GM12873 (cell line): ENCODE measurements around the gene RUNX1.

Experiments
- TF ChIP-seq, protein P1 (sequence below): IDR thresholded peaks from 2 replicates; pipeline ENCODE4 v1.5.1; 2012; ENCODE audit warnings: low read depth, mild to moderate bottlenecking, moderate library complexity, low read length, control low read depth; ENCODE audit not compliant: insufficient read depth; ENCODE audit errors: missing control alignments

The RUNX1 gene

DNA sequence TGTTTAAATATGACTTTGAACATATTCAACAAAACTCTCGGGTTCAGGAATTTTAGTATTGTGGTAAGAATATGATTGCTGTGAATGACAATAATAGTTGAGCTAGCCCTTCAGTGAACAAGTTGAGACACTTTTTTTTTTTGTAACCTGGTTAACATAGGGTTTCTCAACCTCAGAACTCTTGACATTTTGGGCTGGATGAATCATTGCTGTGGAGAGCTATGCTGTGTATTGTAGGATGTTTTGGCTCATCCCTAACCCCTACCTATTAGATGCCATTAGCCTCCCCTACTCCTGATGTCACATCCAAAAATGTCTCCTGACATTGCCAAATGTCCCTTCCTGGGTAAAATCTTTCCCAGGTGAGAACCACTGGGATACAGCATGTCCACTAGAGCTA lies 113.7 kb downstream of the RUNX1 start:
- TF ChIP-seq, protein P1, sequence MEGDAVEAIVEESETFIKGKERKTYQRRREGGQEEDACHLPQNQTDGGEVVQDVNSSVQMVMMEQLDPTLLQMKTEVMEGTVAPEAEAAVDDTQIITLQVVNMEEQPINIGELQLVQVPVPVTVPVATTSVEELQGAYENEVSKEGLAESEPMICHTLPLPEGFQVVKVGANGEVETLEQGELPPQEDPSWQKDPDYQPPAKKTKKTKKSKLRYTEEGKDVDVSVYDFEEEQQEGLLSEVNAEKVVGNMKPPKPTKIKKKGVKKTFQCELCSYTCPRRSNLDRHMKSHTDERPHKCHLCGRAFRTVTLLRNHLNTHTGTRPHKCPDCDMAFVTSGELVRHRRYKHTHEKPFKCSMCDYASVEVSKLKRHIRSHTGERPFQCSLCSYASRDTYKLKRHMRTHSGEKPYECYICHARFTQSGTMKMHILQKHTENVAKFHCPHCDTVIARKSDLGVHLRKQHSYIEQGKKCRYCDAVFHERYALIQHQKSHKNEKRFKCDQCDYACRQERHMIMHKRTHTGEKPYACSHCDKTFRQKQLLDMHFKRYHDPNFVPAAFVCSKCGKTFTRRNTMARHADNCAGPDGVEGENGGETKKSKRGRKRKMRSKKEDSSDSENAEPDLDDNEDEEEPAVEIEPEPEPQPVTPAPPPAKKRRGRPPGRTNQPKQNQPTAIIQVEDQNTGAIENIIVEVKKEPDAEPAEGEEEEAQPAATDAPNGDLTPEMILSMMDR: no peak

GRCh38 chr21:34934350-34934749 lies 114.8 kb downstream of the RUNX1 start:
- TF ChIP-seq, protein P1: no peak

- TF ChIP-seq, protein P1: no peak
Observed at GRCh38 chr21:34933609-34934335, 115.3 kb downstream of the RUNX1 start.

DNA sequence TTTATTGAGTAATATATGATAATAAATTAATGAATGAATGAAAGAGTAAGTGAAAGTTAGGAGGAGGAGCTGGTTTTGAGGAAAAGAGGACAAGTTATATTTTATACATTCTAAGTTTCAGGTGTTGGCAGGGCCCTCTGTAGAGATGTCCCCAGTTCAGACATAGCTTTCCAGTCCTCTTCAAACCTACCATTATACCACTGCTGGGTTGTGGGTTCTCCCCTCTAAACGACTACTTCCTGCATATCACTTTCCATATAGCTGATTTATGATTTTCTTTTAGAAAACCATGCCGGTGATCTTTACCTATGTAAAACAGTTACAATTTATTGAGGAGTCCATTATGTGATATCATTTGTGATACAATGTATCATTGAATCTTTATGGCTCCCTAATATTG lies 116.9 kb downstream of the RUNX1 start:
- TF ChIP-seq, protein P1: no peak

GRCh38 chr21:34930971-34931370 lies 118.1 kb downstream of the RUNX1 start:
- TF ChIP-seq, protein P1: no peak

DNA sequence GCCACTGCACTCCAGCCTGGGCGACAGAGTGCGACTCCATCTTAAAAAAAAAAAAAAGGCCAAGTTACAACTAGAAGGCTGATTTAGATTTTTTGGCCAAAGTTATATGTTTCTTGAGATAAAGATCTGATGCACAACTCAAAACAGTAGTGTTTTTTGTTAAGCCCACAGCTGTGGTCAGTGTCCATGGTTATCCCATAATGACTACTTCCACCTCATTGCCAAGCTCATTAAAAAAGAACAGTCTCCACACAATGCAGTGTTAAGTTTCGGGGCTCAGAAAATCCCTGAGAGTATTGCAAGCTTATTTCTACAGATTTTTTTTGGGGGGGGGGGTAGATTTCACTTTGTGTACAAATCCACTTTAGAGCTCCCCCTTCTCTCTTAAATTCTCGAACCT lies 120.5 kb downstream of the RUNX1 start:
- TF ChIP-seq, protein P1: no peak

- TF ChIP-seq, protein P1: no peak
Observed at GRCh38 chr21:34927992-34928391, 121.1 kb downstream of the RUNX1 start.
